Measurements from ENCODE around the gene PRKCE. TPM values are rescaled to one million over a fixed set of nuclear protein-coding genes. Genes with fewer than 3 reads are reported as not detected.

Gene PRKCE
- total RNA-seq, 1 experiment from 2014 or later: 1.3 TPM

- H3K4me1 Mint-ChIP-seq: peaks cover 25 to 33% of the 10 kb centered on the region in 2 experiments
- no peak for TF ChIP-seq CTCF (conservative IDR thresholded peaks at IDR 0.05)
- no peak overlapping the region for H3K18ac ChIP-seq (ENCODE audit: insufficient read length, low read depth, low read length)
- no peak overlapping the region for H3K27ac ChIP-seq (ENCODE audit: insufficient read length, low read depth, low read length)
- DNase-seq: no peak
- no peak overlapping the region for H2BK15ac ChIP-seq (ENCODE audit: low read depth, low read length)
- H3K4me3 Mint-ChIP-seq: no peak overlapping the region
- no peak overlapping the region for H3K14ac ChIP-seq (ENCODE audit: insufficient read depth, low read length)
- H2AFZ ChIP-seq (ENCODE audit: low read length): no peak overlapping the region
- H3K4ac ChIP-seq (ENCODE audit: low read depth, low read length): no peak overlapping the region
- no peaks in the 10 kb centered on the region for H3K27me3 ChIP-seq (ENCODE audit: insufficient read depth, low read length)
- no peaks in the 10 kb centered on the region for H3K9me3 ChIP-seq (ENCODE audit: control insufficient read depth, low read depth, low read length)
- H4K20me1 ChIP-seq (ENCODE audit: control insufficient read depth, insufficient read depth, insufficient read length): no peaks in the 10 kb centered on the region
- H2AK5ac ChIP-seq (ENCODE audit: insufficient read length, low read length): no peak overlapping the region
- no peak overlapping the region for H3K4me2 ChIP-seq (ENCODE audit: insufficient read depth, insufficient read length, low read length)
- no peak overlapping the region for H3K27ac Mint-ChIP-seq
- no peaks in the 10 kb centered on the region for H3K23me2 ChIP-seq (ENCODE audit: insufficient read length, low read depth, low read length, poor library complexity, severe bottlenecking)
- H3K23ac ChIP-seq (ENCODE audit: insufficient read length, low read depth, low read length): no peak overlapping the region
- H4K5ac ChIP-seq (ENCODE audit: insufficient read length, low read depth, low read length): no peak overlapping the region
- H3T11ph ChIP-seq (ENCODE audit: low read length): no peak overlapping the region
- no peak overlapping the region for H2BK12ac ChIP-seq (ENCODE audit: insufficient read length, low read depth, low read length)
- no peaks in the 10 kb centered on the region; the same call in 1 of the 2 replicates for H3K4me1 ChIP-seq (ENCODE audit: insufficient read depth, low read length)
- no peaks in the 10 kb centered on the region for H3K36me3 Mint-ChIP-seq (ENCODE audit: insufficient read depth in 1 of 3, low read depth in 3 of 3)
- no peak overlapping the region for H2BK5ac ChIP-seq (ENCODE audit: insufficient read length, low read length)
- no peak overlapping the region for H3K56ac ChIP-seq (ENCODE audit: insufficient read length, low read depth, low read length)
- H3K9ac ChIP-seq (ENCODE audit: extremely low read depth, insufficient read length, low read length): no peak overlapping the region
- H3K27me3 Mint-ChIP-seq (ENCODE audit: low read depth): peaks cover 1% of the 10 kb centered on the region
- no peaks in the 10 kb centered on the region for H3K79me2 ChIP-seq (ENCODE audit: insufficient read depth, low read length)
- no peaks in the 10 kb centered on the region for H3K79me1 ChIP-seq (ENCODE audit: insufficient read depth, low read depth, low read length, poor library complexity, severe bottlenecking)
- H2BK120ac ChIP-seq (ENCODE audit: low read depth, low read length, poor library complexity, severe bottlenecking): no peak overlapping the region
- no peak overlapping the region for H4K91ac ChIP-seq (ENCODE audit: insufficient read length, low read depth, low read length)
- H4K8ac ChIP-seq (replicated peaks; ENCODE audit: insufficient read length, low read depth, low read length): no peak overlapping the region
- H2BK20ac ChIP-seq (ENCODE audit: low read depth, low read length, poor library complexity, severe bottlenecking): no peak overlapping the region
- no peaks in the 10 kb centered on the region; a peak in 1 of 5 replicates for H3K9me3 Mint-ChIP-seq
Measured at GRCh38 chr2:45739796-45740485, 88.5 kb downstream of the PRKCE start.
